H1 (cell line): ENCODE data around the gene RAB3GAP1. TPM values are rescaled to one million over a fixed set of nuclear protein-coding genes. Genes with fewer than 3 reads are reported as not detected.

Source experiments
- CTCF ChIA-PET: fragments of 300-600 bp; sonication (Branson Sonifier 250); formaldehyde crosslinking; loops from one replicate; lab custom pipeline; 2021; ENCODE audit not compliant: partially characterized antibody; lab: Charles Lee
- POLR2A ChIA-PET: fragments of 300-600 bp; sonication (Branson Sonifier 250); formaldehyde crosslinking; loops from one replicate; lab custom pipeline; 2021; ENCODE audit warnings: inconsistent platforms; ENCODE audit not compliant: partially characterized antibody; lab: Charles Lee
- DNase-seq, 2 experiments: peaks; one replicate each; pipeline versions ENCODE4 v3.0.0 to v3.0.0-alpha.2; 2010 to 2022; ENCODE audit warnings: low spot score in 2 of 2, low read depth in 1 of 2, mixed read lengths in 1 of 2
- FAIRE-seq: peaks from 2 replicates; lab custom pipeline; 2011; peaks lifted over from hg19 to GRCh38; lab: Jason Lieb, UNC
- H2AFZ ChIP-seq: 2 replicates; pipeline ENCODE4 v1.8.1; 2012; ENCODE audit warnings: low read length, inconsistent platforms
- H2AK5ac ChIP-seq: 2 replicates; pipeline ENCODE4 v1.6.1; 2013; ENCODE audit warnings: low read depth, low read length
- H2BK120ac ChIP-seq: replicated peaks from 2 replicates; pipeline ENCODE3; 2013; ENCODE audit warnings: low read depth, low read length, inconsistent platforms
- H2BK12ac ChIP-seq: 2 replicates; pipeline ENCODE4 v1.6.1; 2013; ENCODE audit warnings: low read depth, low read length
- H2BK15ac ChIP-seq: 2 replicates; pipeline ENCODE4 v1.6.1; 2013; ENCODE audit warnings: low read length
- H2BK20ac ChIP-seq: 2 replicates; pipeline ENCODE4 v1.6.1; 2013; ENCODE audit warnings: low read length
- H2BK5ac ChIP-seq: 2 replicates; pipeline ENCODE4 v1.6.1; 2013; ENCODE audit warnings: low read depth, low read length
- H3K14ac ChIP-seq: 2 replicates; pipeline ENCODE4 v1.6.1; 2013; ENCODE audit warnings: inconsistent platforms; ENCODE audit not compliant: insufficient read length
- H3K18ac ChIP-seq: 2 replicates; pipeline ENCODE4 v1.6.1; 2013; ENCODE audit warnings: low read length; ENCODE audit errors: extremely low read depth
- H3K23ac ChIP-seq: 2 replicates; pipeline ENCODE4 v1.6.1; 2013; ENCODE audit warnings: inconsistent platforms; ENCODE audit not compliant: insufficient read length
- H3K23me2 ChIP-seq: 2 replicates; pipeline ENCODE4 v1.6.1; 2013; ENCODE audit warnings: low read depth, low read length
- H3K27ac ChIP-seq: 2 replicates; pipeline ENCODE4 v1.6.1; 2011; ENCODE audit warnings: low read depth, low read length, inconsistent platforms
- H3K27me3 ChIP-seq, 4 experiments: replicated peaks in 1 of 4; 1 replicate in 1 of 4; 2 replicates in 3 of 4; pipeline versions ENCODE4 v1.6.1 to v1.8.1; 2011 to 2013; ENCODE audit warnings: low read length in 3 of 4, mild to moderate bottlenecking in 3 of 4, inconsistent platforms in 2 of 4, mixed read lengths in 2 of 4, moderate library complexity in 1 of 4; ENCODE audit not compliant: control insufficient read depth in 3 of 4, insufficient read depth in 3 of 4; ENCODE audit errors: extremely low read depth in 1 of 4
- H3K36me3 ChIP-seq, 4 experiments: 2 replicates each; pipeline versions ENCODE4 v1.6.1 to v1.8.1; 2011 to 2013; ENCODE audit warnings: mild to moderate bottlenecking in 4 of 4, low read length in 3 of 4, moderate library complexity in 2 of 4, control low read depth in 1 of 4, inconsistent platforms in 1 of 4; ENCODE audit not compliant: insufficient read depth in 4 of 4, control insufficient read depth in 2 of 4
- H3K4ac ChIP-seq: replicated peaks from 2 replicates; pipeline ENCODE3; 2013; ENCODE audit warnings: low read length, low read depth, mixed read lengths, inconsistent platforms; ENCODE audit not compliant: insufficient read length
- H3K4me1 ChIP-seq, 4 experiments: replicated peaks in 1 of 4; 1 replicate in 1 of 4; 2 replicates in 3 of 4; pipeline versions ENCODE4 v1.6.1 to v1.8.1; 2011 to 2013; ENCODE audit warnings: low read length in 3 of 4, inconsistent platforms in 2 of 4, mixed read lengths in 1 of 4; ENCODE audit not compliant: insufficient read depth in 4 of 4, control insufficient read depth in 3 of 4
- H3K4me2 ChIP-seq, 2 experiments: 2 replicates each; pipeline versions ENCODE4 v1.6.1 to v1.8.1; 2011 to 2013; ENCODE audit warnings: low read depth in 2 of 2, low read length in 2 of 2, control low read depth in 1 of 2, inconsistent platforms in 1 of 2, mild to moderate bottlenecking in 1 of 2; ENCODE audit not compliant: insufficient read depth in 1 of 2
- H3K4me3 ChIP-seq, 4 experiments: fragments of 200-600, 300-600 bp in 1 of 4; sonication (generic), shearing (Covaris generic), sonication (Bioruptor Twin) in 1 of 4; 2 replicates each; pipeline versions ENCODE4 v1.5.1 to v1.8.1; 2011 to 2016; ENCODE audit warnings: low read length in 4 of 4, low read depth in 3 of 4, control low read depth in 2 of 4, inconsistent platforms in 2 of 4, mild to moderate bottlenecking in 2 of 4, mixed read lengths in 1 of 4, moderate library complexity in 1 of 4; ENCODE audit not compliant: insufficient read depth in 2 of 4; ENCODE audit errors: extremely low read depth in 1 of 4
- H3K56ac ChIP-seq: replicated peaks from 2 replicates; pipeline ENCODE3; 2013; ENCODE audit warnings: low read depth, mild to moderate bottlenecking, mixed read lengths, low read length, inconsistent platforms; ENCODE audit not compliant: insufficient read length
- H3K79me1 ChIP-seq: 2 replicates; pipeline ENCODE4 v1.6.1; 2013; ENCODE audit warnings: low read depth, low read length, control low read depth
- H3K79me2 ChIP-seq, 2 experiments: 2 replicates each; pipeline versions ENCODE4 v1.6.1 to v1.8.1; 2012 to 2013; ENCODE audit warnings: low read length in 2 of 2, mild to moderate bottlenecking in 2 of 2, inconsistent platforms in 1 of 2; ENCODE audit not compliant: insufficient read depth in 2 of 2, control insufficient read depth in 1 of 2
- H3K9ac ChIP-seq, 4 experiments: replicated peaks in 1 of 4; 1 replicate in 1 of 4; 2 replicates in 3 of 4; pipeline versions ENCODE4 v1.6.1 to v1.8.1; 2011 to 2013; ENCODE audit warnings: low read depth in 3 of 4, low read length in 3 of 4, control low read depth in 2 of 4, mild to moderate bottlenecking in 2 of 4, moderate library complexity in 2 of 4, inconsistent platforms in 1 of 4; ENCODE audit errors: extremely low read depth in 1 of 4
- H3K9me3 ChIP-seq, 2 experiments: 2 replicates each; pipeline versions ENCODE4 v1.6.1 to v1.8.1; 2012 to 2013; ENCODE audit warnings: mild to moderate bottlenecking in 2 of 2, moderate library complexity in 2 of 2, control low read depth in 1 of 2, inconsistent platforms in 1 of 2, low read depth in 1 of 2, low read length in 1 of 2, mixed read lengths in 1 of 2; ENCODE audit not compliant: insufficient read depth in 2 of 2
- H4K20me1 ChIP-seq, 2 experiments: replicated peaks in 1 of 2; 2 replicates each; pipeline versions ENCODE3 to v1.8.1; 2011 to 2013; ENCODE audit warnings: inconsistent platforms in 2 of 2, low read length in 2 of 2, mild to moderate bottlenecking in 1 of 2; ENCODE audit not compliant: insufficient read depth in 2 of 2, control insufficient read depth in 1 of 2
- H4K5ac ChIP-seq: 2 replicates; pipeline ENCODE4 v1.6.1; 2013; ENCODE audit warnings: low read length, low read depth, mixed read lengths, inconsistent platforms; ENCODE audit not compliant: insufficient read length
- H4K8ac ChIP-seq: 2 replicates; pipeline ENCODE4 v1.8.0; 2013; ENCODE audit warnings: mild to moderate bottlenecking, moderate library complexity, low read length, inconsistent platforms; ENCODE audit not compliant: insufficient read depth; ENCODE audit errors: extremely low read depth
- H4K91ac ChIP-seq: replicated peaks from 2 replicates; pipeline ENCODE3; 2013; ENCODE audit warnings: low read length, mixed read lengths, inconsistent platforms; ENCODE audit not compliant: insufficient read length
- MAX ChIP-seq: IDR thresholded peaks from 2 replicates; pipeline ENCODE4 v1.6.1; 2012; ENCODE audit warnings: inconsistent platforms
- POLR2A ChIP-seq, 2 experiments: IDR thresholded peaks; 1 replicate in 1 of 2; 2 replicates in 1 of 2; pipeline ENCODE4 v1.6.1; 2011; ENCODE audit warnings: low read depth in 2 of 2, low read length in 2 of 2, mild to moderate bottlenecking in 2 of 2; ENCODE audit errors: control extremely low read depth in 1 of 2
- SP1 ChIP-seq: IDR thresholded peaks from 2 replicates; pipeline ENCODE4 v1.6.1; 2011; ENCODE audit warnings: low read depth, low read length
- WGBS, 2 experiments: shearing (Covaris generic) in 1 of 2; methylation state at CpG; one replicate each; pipeline versions ENCODE4 v1.1.6 to v1.1.7; 2013 to 2015; ENCODE audit warnings: low lambda C conversion rate in 2 of 2, mixed read lengths in 2 of 2, inconsistent platforms in 1 of 2, low coverage in 1 of 2, missing lambda C conversion rate in 1 of 2; ENCODE audit not compliant: insufficient replicate concordance in 2 of 2, insufficient coverage in 1 of 2, insufficient read length in 1 of 2; ENCODE audit errors: extremely low coverage in 1 of 2, missing lambda C conversion rate in 1 of 2; 5-methylcytosine and 5-hydroxymethylcytosine counted together
- polyA plus RNA-seq, 7 experiments: library from polyadenylated mRNA; depleted of rRNA in 3 of 7; stranded (reverse) in 5 of 7; unstranded in 2 of 7; fragments of >200 nt in 5 of 7; fragments of 200-250 nt in 2 of 7; gene quantifications; 1 replicate in 5 of 7; 2 replicates in 1 of 7; 4 replicates in 1 of 7; pipeline versions ENCODE4 v1.2.1 to v1.2.3, GENCODE V29; 2011 to 2013; ENCODE audit warnings: missing spikeins in 2 of 7, mixed read lengths in 2 of 7
- total RNA-seq: library from RNA; stranded (reverse); fragmentation: NEBNext Ultra II Directional; extraction: Animal tissue kit (Norgen Biotek cat#: 25700); gene quantifications from 2 replicates; pipeline ENCODE4 v1.2.1, GENCODE V29; 2021

RAB3GAP1 gene
- total and polyA plus RNA-seq, 2 of the 8 experiments (the other 6 are each of a cell fraction or from before 2014, with no cell fraction given), result 9.8 to 28.6 TPM

GRCh38 chr2:135021618-135022017, 30.5 kb upstream of the RAB3GAP1 start:
- Histone ChIP-seq H3K23ac (no peak overlapping the region), H2AFZ (no peak overlapping the region), H2AK5ac (no peak overlapping the region), H4K5ac (no peak overlapping the region), H3K9ac (no peak overlapping the region), H3K56ac (no peak overlapping the region), H3K4me3 (no peak overlapping the region), H3K4ac (no peak overlapping the region), H4K8ac (no peak overlapping the region), H3K4me2 (no peak overlapping the region), H3K79me1 (no peaks in the 10 kb centered on the region), H2BK15ac (no peak overlapping the region), H3K9me3 (no peaks in the 10 kb centered on the region), H2BK20ac (no peak overlapping the region), H3K79me2 (no peaks in the 10 kb centered on the region), H3K27ac (no peak overlapping the region), H3K14ac (no peak overlapping the region), H3K36me3 (no peaks in the 10 kb centered on the region), H4K91ac (no peak overlapping the region), H2BK120ac (no peak overlapping the region), H3K23me2 (no peaks in the 10 kb centered on the region), H4K20me1 (no peaks in the 10 kb centered on the region), H3K4me1 (no peaks in the 10 kb centered on the region)
- WGBS, 2 experiments, result 95% methylated on average over 1 of the region's 1 CpG; no CpG with 5 or more reads in 1 of the 2 experiments
- DNase-seq, result no peak
- POLR2A ChIA-PET, result no interaction called here
- no peak for FAIRE-seq
- CTCF ChIA-PET, result interaction anchor here (1.1 to 2.5 kb wide), 4 partner anchors 18 to 775 kb away, joined by 4 to 7 read pairs (median 6); no protein-coding TSS in a partner anchor
- TF ChIP-seq SP1 (no peak), MAX (no peak), POLR2A (IDR thresholded peaks at IDR 0.05; ENCODE audit: control extremely low read depth in 1 of 2, low read depth in 2 of 2, low read length in 2 of 2) (no peak)
- TF ChIP-seq, all 59 proteins: peak for 0
- Histone ChIP-seq H3K27me3 (no peaks in the 10 kb centered on the region), H2BK5ac (no peak overlapping the region), H3K18ac (no peak overlapping the region), H2BK12ac (no peak overlapping the region)
